Left cardiac atrium (tissue), 4 donors: Measurements from ENCODE around the gene SLC1A5. TPM values are rescaled to one million over a fixed set of nuclear protein-coding genes. Genes with fewer than 3 reads are reported as not detected.
A peak's percentile ranks its signal among the peaks of the same experiment; 100 is the strongest.
"Not testable (repeated sequence)": the region's sequence is repeated elsewhere in the genome, so short reads cannot be mapped to it uniquely, and the experiment has no call there.

Experiments
- ATAC-seq, 2 donors: fragments of 200-7000 bp; cut with Tn5 transposase; one replicate each; pipeline ENCODE4 v1.9.1; 2020; ENCODE audit warnings: mild to moderate bottlenecking in 2 of 2, moderate library complexity in 2 of 2
- DNase-seq: peaks from one replicate; pipeline ENCODE4 v3.0.0-alpha.2; 2020
- intact Hi-C, 2 donors: fragments of 100-400 bp; cut with DNase I; formaldehyde crosslinking; loops; one replicate each; pipeline versions ENCODE4 v1.14.1 to v1.15.1; 2022 to 2023
- total RNA-seq, 2 donors: library from RNA; stranded (reverse); fragmentation: NEBNext Ultra II Directional; extraction: Animal tissue kit (Norgen Biotek cat#: 25700); gene quantifications; one replicate each; pipeline ENCODE4 v1.2.1, GENCODE V29; 2021
- donor health status: DM: no; HTN: yes; CAD: no.
- donor health status: DM: no; HTN: yes; CAD: no; lungs with severe emphysema.
- donor health status: DM: yes; HTN: yes; CAD: no.
- donor health status: Dilated cardiomyopathy.

SLC1A5 gene
- total RNA-seq, 2 donors from 2014 or later = 34.3 to 40.8 TPM

DNA sequence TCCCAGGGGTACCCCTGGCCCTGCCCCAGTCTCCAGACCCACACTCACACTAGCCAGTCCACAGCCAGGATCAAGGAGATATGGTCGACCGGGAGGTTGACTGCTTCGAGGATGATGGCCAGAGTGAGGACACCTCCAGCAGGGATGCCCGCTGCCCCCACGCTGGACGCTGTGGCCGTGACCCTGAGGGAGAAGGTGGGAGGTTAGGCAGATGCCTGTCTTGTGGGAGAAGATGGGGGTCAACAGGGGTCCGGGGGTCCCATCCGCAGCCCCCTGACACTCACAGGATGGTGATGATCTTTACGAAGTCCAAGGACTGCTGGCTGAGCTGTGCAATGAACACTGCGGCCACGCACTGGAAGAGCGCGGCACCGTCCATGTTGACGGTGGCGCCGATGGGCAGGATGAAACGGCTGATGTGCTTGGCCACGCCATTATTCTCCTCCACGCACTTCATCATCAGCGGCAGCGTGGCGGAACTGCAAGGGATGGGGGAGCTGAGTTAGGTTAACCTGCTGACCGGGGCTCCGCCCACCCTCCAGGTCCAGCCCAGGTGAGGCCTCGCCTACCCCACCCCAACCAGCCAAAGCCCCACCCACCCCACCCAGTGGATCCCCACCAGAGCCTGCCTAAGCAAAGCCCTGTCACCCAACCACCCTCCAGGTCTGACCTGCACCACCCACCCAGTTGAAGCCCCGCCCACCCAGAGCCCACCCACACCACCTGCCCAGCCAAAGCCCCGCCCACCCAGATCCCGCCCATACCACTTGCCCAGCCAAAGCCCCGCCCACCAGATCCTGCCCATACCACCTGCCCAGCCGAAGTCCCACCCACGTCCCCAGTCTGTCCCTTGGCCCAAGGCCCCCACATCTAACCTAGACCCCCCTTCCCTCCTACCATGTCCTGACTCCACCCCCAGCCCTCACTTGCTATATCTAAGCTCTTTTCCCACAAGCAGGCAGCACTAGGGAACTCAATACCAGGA, 11.2 kb downstream of the SLC1A5 start:
- no peak for ATAC-seq
- intact Hi-C loops = no loop called here
- DNase-seq = no peak

DNA sequence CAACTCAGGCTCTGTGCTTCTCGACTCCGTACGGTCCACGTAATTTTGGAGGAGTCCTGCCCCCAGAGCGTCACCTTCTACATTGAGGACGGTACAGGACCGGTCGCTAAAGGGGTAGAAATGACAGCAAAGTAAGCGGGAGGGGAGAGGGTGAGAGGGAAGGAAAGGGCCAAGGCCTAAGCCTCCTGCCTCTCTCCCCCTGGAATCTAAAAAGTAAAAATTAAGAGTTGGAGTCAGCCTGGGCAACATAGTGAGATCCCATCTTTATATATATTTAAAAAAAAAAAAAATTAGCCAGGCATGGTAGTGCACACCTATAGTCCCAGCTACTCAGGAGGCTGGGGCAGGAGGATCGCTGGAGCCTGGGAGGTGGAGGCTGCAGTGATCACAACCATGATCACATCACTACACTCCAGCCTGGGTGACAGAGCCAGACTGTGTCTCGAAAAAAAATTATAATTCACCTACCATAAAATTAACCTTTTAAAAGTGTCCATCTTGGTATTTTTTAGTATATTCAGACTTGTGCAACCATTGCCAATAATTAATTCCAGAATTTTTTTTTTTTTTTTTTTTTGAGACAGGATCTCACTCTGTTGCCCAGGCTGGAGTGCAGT, 12.6 kb downstream of the SLC1A5 start:
- DNase-seq (no peak), ATAC-seq (no peak)
- intact Hi-C loops = no loop called here

DNA sequence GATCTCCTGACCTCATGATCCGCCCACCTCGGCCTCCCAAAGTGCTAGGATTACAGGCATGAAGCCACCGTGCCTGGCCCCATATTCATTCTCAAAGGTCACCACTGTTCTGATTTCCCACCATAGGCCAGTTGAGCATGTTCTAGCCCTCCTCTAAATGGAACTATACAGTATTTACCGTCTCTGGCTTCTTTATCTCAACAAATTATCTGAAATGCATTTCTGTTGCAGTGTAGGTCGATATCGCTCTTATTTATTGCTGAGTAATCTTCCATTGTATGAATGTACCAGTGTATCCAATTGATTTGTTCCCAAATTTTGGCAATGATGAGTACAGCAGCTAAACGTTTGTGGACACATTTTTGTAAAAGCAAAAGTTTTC, 15.4 kb downstream of the SLC1A5 start:
- DNase-seq (no peak), ATAC-seq (no peak)
- intact Hi-C loops = no loop called here

DNA sequence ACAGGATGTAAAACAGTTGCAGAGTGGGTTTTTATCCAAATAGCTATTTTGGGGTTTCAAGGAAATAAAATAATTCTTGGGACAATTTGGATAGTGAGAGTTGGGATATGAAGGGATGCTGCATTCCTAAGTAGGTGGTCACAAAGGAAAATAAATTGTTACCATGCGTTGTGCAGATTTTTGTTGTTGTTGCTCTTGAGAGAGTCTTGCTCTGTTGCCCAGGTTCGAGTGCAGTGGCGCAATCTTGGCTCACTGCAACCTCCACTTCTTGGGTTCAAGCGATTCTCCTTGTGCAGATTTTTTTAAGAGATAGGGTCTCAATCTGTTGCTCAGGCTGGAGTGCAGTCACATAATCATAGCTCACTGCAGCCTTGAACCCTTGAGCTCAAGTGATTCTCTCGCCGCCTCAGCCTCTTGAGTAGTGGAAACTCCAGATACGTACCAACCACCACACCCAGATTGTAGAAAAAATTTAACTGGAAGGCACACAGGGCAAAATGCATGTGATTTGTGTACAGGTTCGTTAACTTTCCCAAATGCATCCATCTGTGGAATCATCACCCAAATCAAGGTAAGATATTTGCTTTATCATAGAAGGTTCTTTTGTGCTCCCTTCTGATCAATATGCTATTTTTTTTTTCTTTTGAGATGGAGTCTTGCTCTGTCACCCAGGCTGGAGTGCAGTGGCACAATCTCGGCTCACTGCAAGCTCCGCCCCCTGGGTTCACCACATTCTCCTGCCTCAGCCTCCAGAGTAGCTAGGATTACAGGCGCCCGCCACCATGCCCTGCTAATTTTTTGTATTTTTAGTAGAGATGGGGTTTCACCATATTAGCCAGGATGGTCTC, 16.0 kb downstream of the SLC1A5 start:
- DNase-seq = no peak
- intact Hi-C loops = no loop called here
- no peak for ATAC-seq

DNA sequence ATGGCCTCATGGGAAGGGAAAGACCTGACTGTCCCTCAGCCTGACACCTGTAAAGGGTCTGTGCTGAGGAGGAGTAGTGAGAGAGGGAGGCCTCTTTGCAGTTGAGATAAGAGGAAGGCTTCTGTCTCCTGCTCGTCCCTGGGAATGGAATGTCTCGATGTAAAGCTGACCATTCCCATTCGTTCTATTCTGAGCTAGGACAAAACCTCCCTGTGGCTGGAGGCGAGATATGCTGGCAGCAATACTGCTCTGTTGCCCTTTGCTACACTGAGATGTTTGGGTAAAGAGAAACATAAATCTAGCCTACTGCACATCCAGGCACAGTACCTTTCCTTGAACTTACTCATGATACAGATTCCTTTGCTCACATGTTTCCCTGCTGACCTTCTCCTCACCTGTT, 19.6 kb downstream of the SLC1A5 start:
- intact Hi-C loops, DNase-seq, ATAC-seq: not testable (repeated sequence)

DNA sequence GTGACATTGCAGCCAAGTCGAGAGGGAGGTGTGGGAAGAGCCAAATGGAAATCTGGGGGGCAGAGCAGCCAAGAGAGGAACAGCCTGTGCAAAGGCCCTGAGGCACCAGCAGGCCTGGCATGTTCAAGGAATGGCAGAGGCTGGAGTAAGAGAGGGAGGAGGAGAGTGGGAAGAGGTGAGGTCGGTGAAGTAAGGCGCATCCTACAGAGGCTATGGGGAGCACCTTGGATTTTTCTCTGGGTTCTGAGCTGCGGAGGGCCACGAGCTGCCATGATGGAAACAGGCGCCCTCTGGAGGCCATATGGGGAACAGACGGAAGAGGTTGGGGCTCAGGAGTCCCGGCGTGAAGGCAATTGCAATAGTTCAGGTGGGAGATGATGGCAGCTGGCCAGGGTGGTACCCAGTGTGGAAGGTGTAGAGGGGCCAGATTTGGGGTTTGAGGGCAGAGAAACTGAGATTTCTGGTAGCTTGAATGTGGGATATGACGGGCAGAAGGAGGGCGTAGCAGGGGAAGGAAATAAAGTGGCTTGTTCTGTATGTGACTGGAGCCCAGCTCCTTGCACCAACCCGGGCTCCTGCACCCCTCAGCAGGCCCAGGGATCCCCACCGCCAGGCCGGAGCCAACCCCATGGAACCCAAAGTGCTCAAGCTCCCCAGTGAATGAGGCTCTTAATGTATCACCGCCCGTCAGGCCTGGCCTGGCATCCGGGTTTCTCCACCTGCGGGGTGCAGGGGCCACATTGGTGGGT, 21.7 kb downstream of the SLC1A5 start:
- DNase-seq (peak; percentile 35), ATAC-seq (peak; percentile 54 to 55)
- intact Hi-C loops = no loop called here

DNA sequence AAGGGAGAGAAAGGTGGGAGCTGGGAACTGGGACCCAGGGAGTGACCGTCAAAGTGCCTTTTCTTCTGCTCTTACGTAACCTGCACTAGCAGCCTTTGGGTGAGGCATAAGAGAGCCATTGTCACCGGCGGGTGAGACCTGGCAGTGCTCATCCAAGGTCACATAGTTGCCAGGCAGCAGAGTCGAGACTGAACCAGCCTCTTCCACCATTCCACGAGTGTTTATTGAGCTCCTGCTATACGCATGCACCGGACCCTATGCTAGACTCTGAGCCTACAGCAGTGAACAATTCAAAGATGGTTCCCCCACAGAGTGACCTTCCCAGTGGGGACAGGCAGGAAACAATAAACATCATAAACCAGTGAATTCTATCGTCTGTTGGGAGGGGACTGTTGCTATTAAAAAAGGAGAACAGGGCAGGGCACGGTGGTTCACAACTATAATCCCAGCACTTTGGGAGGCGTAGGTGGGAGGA, 23.5 kb downstream of the SLC1A5 start:
- intact Hi-C loops = loop anchor here in 1 of 2 donors (5.0 kb wide), 1 partner anchor 57 kb away; no protein-coding TSS in a partner anchor
- peak; percentile 41 to 42 for ATAC-seq
- no peak for DNase-seq

DNA sequence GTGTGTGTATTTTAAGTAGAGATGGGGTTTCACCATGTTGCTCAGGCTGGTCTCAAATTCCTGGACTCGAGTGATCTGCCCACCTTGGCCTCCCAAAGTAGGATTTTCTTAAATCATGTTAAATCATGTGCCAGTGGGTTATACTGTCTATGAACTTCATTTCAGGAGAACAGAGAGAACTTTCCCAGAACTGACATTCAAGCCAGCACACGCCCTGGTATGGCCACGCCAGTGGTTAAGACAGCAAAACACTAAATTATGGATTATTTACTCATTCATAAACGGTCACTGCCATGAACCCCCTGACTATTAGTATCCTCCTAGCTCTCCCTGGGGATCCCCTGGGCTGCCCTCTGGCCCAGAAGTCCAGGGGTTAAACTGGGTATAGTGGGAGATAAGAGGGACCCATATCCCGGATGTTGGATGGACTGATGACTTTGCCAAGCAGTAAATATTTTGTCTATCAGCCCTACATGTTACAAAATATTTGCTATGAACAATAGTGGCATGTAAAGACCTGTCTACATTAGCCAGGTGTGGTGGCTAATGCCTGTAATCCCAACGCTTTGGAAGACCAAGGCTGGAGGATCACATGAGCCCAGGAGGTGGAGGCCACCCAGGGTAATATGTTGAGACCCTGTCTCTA, 26.0 kb downstream of the SLC1A5 start:
- intact Hi-C loops = loop anchor here in 1 of 2 donors (5.0 kb wide), 1 partner anchor 60 kb away; no protein-coding TSS in a partner anchor
- DNase-seq (no peak), ATAC-seq (no peak)

DNA sequence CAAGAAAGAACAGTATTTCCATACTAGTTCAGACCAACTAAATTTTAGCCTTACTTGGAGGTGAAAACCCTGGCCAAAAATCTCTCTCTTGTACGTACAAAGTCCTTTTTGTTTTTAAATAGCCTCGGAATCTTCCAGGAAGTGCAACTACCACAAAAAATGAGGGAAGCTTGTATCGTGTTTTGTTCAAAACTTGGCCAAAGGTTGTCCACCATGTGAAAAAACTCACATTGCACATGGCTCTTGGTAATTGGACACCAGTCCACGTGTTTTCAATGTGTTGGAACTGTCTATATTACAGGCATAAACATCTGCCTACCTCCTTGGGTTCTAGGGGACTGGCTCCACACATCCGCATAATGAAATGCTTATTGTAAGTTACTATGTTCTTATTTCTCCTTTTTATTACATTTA, 27.0 kb downstream of the SLC1A5 start:
- DNase-seq = no peak
- ATAC-seq = no peak
- intact Hi-C loops = loop anchor here in 1 of 2 donors (5.0 kb wide), 1 partner anchor 61 kb away; no protein-coding TSS in a partner anchor

DNA sequence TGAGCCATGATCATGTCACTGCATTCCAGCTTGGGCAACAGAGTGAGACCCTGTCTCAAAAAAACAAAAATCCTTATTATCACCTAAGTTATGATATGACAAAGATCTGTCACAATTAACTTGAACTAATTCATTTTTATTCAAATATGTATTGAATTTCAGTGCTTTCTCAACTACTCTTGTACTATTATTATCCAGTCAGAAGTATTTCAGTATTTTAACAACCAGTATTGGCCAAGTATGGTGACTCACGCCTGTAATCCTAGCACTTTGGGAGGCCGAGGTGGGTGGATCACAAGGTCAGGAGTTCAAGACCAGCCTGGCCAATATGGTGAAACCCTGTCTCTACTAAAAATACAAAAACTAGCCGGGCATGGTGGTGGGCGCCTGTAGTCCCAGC, 27.5 kb downstream of the SLC1A5 start:
- ATAC-seq, DNase-seq: not testable (repeated sequence)
- intact Hi-C loops = loop anchor here in 1 of 2 donors (5.0 kb wide), 1 partner anchor 61 kb away; no protein-coding TSS in a partner anchor

DNA sequence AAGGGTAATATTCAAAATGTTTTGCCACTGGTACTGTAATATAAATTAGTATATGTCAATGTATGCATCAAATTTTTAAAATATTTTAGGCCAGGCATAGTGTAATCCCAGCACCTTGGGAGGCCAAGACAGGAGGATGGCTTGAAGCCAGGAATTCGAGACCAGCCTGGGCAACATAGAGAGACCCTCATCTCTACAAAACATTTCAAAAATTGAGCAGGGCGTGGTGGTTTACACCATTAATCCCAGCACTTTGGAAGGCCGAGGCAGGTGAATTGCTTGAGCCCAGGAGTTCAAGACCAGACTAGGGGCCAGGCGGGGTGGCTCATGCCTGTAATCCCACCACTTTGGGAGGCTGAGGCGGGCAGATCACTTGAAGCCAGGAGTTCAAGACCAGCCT, 28.0 kb downstream of the SLC1A5 start:
- DNase-seq (no peak), ATAC-seq (no peak)
- intact Hi-C loops = loop anchor here in 1 of 2 donors (5.0 kb wide), 1 partner anchor 62 kb away; no protein-coding TSS in a partner anchor

DNA sequence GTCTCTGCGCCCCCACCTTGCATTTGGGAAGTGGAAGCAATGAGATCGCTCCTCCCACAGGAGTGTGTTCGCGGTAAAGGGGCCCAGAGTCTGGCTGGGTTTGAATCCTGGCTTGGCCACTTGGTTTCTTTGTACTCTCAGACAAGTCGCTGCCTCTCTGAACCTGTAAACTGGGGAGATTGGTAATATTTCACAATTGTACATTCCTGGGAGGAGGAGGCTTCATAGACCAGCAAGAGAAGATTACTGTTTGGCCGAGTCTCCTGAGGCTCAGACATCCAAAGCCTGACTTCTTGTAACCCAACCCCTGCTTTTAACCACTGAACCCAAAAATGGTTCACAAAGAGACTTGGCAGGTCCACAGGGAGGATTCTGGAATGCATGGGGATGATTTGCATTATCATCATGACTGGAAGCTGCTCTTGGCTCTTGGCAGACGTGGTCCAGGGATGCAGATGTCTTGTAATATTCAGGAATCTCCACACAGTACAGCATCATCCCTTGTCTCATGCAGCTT, 28.5 kb downstream of the SLC1A5 start:
- intact Hi-C loops = loop anchor here in 1 of 2 donors (5.0 to 10.0 kb wide), 2 partner anchors 62 to 235 kb away; no protein-coding TSS in a partner anchor
- DNase-seq = no peak
- peak in 1 of 2 donors; percentile 32 for ATAC-seq

DNA sequence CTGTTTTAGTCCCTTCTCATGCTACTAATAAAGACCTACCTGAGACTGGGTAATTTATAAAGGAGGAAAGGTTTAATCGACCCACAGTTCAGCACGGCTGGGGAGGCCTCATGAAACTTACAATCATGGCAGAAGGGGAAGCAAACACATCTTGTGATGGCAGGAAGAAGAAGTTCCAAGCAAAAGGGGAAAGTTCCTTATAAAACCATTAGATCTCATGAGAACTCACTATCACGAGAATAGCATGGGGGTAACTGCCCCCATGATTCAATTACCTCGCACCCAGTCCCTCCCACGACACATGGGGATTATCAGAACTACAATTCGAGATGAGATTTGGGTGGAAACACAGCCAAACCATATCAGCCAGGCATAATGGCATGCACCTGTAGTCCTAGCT, 29.2 kb downstream of the SLC1A5 start:
- no peak for ATAC-seq
- no peak for DNase-seq
- intact Hi-C loops = loop anchor here in 1 of 2 donors (10.0 kb wide), 1 partner anchor 236 kb away; no protein-coding TSS in a partner anchor

DNA sequence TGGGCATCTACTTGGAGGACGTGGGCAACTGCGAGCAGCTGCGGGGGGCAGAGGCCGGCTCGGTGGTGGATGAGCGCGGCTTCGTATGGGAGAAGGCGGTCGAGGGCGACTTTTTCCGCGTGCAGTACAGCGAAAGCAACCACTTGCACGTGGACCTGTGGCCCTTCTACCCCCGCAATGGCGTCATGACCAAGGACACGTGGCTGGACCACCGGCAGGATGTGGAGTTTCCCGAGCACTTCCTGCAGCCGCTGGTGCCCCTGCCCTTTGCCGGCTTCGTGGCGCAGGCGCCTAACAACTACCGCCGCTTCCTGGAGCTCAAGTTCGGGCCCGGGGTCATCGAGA, 31.9 kb downstream of the SLC1A5 start:
- intact Hi-C loops = loop anchor here (2.0 to 10.0 kb wide), 2 partner anchors 84 to 238 kb away; no protein-coding TSS in a partner anchor
- ATAC-seq (no peak), DNase-seq (peak; percentile 26)

DNA sequence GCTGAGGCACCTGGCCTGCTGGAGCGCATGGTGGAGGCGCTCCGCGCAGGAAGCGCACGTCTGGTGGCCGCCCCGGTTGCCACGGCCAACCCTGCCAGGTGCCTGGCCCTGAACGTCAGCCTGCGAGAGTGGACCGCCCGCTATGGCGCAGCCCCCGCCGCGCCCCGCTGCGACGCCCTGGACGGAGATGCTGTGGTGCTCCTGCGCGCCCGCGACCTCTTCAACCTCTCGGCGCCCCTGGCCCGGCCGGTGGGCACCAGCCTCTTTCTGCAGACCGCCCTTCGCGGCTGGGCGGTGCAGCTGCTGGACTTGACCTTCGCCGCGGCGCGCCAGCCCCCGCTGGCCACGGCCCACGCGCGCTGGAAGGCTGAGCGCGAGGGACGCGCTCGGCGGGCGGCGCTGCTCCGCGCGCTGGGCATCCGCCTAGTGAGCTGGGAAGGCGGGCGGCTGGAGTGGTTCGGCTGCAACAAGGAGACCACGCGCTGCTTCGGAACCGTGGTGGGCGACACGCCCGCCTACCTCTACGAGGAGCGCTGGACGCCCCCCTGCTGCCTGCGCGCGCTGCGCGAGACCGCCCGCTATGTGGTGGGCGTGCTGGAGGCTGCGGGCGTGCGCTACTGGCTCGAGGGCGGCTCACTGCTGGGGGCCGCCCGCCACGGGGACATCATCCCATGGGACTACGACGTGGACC, 32.4 kb downstream of the SLC1A5 start:
- no peak for DNase-seq
- no peak for ATAC-seq
- intact Hi-C loops = loop anchor here (2.0 to 10.0 kb wide), 2 partner anchors 85 to 239 kb away; no protein-coding TSS in a partner anchor

DNA sequence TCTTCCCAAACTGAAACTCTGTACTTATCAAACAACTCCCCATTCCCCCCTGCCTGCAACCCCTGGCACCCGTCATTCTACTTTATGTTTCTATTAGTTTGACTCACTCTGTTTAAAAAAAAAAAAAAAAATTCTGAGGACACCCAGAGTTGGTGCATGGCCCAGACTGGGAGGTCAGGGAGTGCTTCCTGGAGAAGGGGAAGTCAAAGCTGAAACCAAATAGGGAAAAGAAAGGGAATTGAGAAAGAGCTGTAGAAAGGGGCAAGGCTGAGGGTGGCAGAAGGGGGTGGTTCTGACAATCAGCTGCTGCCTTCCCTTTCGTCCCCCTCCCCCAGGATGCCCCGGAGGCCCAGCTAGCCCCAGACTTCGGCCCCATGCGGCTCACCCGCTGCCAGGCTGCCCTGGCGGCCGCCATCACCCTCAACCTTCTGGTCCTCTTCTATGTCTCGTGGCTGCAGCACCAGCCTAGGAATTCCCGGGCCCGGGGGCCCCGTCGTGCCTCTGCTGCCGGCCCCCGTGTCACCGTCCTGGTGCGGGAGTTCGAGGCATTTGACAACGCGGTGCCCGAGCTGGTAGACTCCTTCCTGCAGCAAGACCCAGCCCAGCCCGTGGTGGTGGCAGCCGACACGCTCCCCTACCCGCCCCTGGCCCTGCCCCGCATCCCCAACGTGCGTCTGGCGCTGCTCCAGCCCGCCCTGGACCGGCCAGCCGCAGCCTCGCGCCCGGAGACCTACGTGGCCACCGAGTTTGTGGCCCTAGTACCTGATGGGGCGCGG, 33.1 kb downstream of the SLC1A5 start:
- ATAC-seq (peak; percentile 18 to 24), DNase-seq (peak; percentile 43)
- intact Hi-C loops = loop anchor here in 1 of 2 donors (10.0 kb wide), 1 partner anchor 240 kb away; no protein-coding TSS in a partner anchor
